Stimulated activated CD4-positive, alpha-beta T cell treated with anti-CD3 and anti-CD28 coated beads, Interleukin-15, amount 100 ng/mL, for 24 hours (primary cell): ENCODE data around the gene TNF.

Experiments used
- DNase-seq: peaks from one replicate; pipeline ENCODE4 v3.0.0-alpha.2; 2020

The TNF gene

GRCh38 chr6:31545291-31545690, 30.1 kb upstream of the TNF start:
- no peak for DNase-seq

DNA sequence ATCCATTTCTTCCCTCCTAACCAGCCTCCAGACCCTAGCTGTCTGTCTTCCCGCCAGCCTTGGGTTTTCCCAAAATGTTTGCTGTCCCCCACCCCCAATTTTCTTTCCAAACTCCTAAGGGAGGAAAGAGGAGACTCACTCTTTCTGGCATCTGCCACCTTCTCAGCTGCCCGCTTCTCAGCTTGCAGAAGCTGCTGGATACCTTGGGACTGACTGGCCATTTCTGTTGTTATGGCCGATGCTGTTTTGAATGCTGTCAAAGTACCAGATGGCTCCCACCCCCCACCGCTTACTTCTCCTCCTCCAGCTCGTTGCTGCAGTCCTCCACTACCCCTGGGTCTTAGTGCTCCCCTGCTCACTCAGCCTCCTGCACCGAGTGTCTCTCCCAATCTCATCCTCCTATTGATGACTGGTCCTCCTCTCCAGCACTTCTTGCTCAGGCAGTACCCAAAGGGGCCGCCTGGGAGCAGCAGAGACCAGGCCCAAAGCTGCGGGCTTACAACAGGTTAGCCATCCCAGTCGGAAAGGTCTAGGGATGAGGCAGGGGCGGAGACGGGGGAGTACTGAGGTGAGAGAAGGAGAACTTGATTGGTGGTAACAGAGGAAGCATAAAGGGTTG, 28.9 kb upstream of the TNF start, which contains the start of gene ATP6V1G2:
TSS of gene ATP6V1G2 (minus strand) at position 270 of the 619 bp plus-strand sequence. CDS start at position 221, 49 bp downstream.
- peak; percentile 94 for DNase-seq

DNA sequence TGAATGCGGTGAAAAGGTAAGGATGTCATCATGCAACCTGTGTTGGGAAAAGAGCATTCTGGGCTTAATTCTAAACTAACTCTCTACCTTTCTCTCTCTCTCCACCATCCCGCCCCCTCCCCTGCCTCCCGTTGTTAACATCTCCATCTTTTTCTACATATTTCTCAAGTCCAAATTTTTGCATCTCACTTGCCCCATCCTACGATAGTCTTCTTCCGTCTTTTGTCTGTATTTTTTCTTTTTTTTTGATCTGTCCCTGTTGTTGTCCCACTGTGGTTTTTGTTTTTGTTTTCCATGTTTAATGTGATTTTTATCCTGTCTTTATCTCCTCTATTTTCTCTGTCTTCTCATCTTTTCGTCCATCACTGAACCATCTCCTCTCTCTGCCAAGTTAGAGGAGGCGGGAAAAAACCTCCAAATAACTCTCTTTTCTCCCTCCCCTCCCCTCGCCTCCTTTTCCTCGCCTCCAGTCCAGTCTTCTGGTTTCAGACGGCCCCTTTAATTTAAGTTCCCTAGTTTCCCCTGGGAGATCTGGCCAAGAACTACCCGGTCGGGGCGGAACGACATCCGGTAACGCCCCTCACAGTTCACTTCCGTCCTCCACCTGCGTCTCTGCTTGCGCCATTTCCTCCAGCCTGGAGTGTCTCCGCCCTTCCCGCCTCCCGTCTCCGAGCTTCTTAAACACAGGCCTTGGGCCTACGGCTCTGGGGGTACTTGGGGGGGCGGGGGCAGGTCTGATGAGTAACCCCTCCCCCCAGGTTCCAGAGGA, 28.2 kb upstream of the TNF start, which contains the start of gene NFKBIL1:
TSS of gene NFKBIL1 (plus strand) at position 651 of the 769 bp plus-strand sequence. CDS start at position 738, 87 bp downstream.
- peak; percentile 96 for DNase-seq

GRCh38 chr6:31547727-31548543, 27.4 kb upstream of the TNF start:
- no peak for DNase-seq

DNA sequence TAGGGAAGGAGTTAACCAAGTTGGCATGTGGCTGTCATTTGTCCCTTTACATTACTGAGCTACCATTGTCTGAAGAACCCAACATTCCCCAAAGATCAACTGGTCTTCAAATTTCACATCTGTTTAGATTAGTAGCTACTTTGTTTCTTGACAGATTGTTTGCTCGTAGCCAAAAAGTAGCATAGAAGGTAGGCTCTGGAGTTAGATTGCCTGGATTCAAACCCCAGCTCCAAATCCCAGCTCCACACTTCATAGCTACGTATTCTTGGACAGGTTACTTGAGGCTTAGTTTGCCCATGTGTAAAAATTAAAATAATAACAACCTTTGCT, 26.9 kb upstream of the TNF start:
- no peak for DNase-seq

- DNase-seq: peak; percentile 74
These were observed 24.0 kb upstream of the TNF start for GRCh38 chr6:31551371-31551770.

DNA sequence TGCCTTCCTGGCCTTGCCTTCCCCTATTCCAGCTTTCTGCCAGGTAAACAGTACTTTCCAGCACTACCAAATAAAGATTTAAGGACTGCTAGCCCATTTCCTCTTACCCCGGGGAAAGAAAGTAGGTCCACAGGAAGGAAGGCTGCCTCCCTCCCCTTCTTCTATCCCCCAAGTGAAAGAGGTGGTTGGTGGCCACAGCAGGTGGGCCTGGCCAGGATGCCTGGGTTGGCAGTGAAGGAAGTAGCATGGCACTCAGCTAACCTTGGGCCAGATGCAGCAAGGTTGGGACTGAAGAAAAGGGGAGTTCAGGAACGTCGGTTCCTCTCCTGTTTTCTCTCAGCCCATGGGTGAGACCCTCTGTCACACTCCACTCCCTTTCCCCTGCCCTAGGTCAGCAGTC, 19.1 kb upstream of the TNF start:
- DNase-seq: no peak

DNA sequence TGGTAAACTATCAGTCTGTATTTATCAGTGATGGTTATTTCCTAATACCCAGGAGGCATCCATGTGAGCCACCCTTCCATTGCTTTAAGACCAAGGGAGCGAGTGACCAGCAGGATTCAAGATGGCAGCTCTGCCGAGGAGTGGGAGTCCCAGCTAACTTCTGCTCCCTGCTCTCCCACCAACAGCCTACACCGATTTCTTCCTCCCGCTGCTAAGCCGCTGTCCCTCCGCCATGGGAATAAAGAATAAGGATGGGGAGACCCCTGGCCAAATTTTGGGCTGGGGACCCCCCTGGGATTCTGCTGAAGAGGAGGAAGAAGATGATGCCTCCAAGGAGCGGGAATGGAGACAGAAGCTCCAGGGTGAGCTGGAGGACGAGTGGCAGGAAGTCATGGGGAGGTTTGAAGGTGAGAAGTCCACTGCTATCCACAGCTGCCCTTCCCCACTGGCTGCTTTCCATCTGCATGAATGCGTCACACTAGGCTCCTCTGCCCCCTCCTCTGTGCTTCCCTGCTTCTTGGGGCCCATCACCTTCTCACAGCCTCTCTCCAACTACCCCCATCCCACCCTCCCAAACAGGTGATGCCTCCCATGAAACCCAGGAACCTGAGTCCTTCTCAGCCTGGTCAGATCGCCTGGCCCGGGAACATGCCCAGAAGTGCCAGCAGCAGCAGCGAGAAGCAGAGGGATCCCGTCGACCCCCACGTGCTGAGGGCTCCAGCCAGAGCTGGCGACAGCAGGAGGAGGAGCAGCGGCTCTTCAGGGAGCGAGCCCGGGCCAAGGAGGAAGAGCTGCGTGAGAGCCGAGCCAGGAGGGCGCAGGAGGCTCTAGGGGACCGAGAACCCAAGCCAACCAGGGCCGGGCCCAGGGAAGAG, 17.7 kb upstream of the TNF start:
- DNase-seq: no peak

DNA sequence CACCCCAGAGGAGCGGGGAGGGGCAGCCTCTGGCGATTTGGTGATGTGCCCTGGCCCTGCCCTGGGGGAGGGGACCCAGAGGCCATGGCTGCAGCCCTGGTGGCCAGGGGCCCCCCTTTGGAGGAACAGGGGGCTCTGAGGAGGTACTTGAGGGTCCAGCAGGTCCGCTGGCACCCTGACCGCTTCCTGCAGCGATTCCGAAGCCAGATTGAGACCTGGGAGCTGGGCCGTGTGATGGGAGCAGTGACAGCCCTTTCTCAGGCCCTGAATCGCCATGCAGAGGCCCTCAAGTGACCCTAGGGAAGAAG, 17.1 kb upstream of the TNF start:
- no peak for DNase-seq

- DNase-seq: peak; percentile 87
These were observed 16.5 kb upstream of the TNF start for GRCh38 chr6:31558631-31559500.

GRCh38 chr6:31559606-31559957, 15.8 kb upstream of the TNF start:
- DNase-seq: no peak

- peak; percentile 74 for DNase-seq
These were observed 15.2 kb upstream of the TNF start for GRCh38 chr6:31559958-31560696.

DNA sequence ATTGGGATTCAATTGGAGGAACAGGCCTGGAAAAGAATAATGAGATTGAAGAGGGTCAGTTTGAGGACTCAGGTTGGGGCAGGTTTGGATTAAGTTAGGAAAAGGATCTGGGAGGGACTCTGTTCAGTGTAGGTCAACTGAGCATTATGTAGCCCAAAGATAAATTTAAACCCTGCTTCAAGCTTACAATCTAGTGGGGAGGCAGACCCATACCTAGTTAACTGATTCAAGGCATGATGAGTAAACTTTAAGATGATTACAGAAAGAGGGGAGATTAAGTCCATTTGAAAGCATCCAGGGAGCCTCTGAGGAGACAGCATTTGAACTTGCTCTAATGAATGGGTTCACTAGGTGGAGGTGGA, 14.7 kb upstream of the TNF start:
- DNase-seq: no peak

DNA sequence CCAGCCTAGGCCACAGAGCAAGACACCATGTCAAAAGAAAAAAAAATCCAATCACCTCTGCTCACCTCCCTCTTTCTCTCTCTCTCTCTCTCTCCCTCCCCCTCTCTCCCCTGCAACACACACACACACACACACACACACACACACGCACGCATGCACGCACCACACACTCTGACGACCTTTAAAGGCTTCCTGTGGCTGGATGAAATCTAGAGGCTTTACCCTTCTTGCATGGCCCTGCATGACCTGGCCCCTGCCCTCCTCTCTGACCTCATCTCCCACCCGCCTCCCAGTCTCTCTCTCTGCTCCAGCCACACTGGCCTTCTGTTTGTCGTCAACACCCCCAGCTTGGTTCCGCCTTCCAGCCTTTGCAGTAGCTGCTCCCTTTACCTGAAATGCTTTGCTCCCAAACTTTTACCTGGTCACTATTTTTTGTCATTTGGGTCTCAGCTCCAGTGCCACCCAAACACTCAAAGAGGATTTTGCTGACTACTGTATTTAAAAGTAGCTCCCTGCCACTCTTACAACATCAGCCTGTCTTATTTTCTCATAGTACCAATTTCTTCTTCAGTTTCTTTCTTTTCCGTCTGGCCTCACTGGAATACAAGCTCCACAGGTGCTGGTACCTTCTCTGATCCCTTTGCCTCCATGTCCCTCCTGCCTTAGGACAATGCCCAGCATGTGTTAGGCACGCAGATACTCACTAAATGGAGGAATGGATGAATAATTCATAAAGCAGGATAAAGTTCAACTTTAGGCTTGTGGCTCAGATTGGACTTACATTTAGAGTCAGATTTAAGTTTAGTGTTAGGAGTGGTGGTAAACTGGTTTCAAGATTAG, 7.6 kb upstream of the TNF start:
- peak; percentile 55 for DNase-seq

GRCh38 chr6:31568537-31568961, 6.8 kb upstream of the TNF start:
- DNase-seq: peak; percentile 81

- no peak for DNase-seq
These were observed 5.4 kb upstream of the TNF start for GRCh38 chr6:31569861-31570536.

GRCh38 chr6:31572041-31572911, 3.1 kb upstream of the TNF start, which contains the start of gene LTA:
TSS of gene LTA (plus strand) at chr6:31572289. CDS start at chr6:31572743, 454 bp downstream.
- peak; percentile 91 for DNase-seq
